Panc1 (cell line): ENCODE results near the gene ZNF30. TPM values are rescaled to one million over a fixed set of nuclear protein-coding genes. Genes with fewer than 3 reads are reported as not detected.

Experiments
- ATAC-seq: fragments of 200-7000 bp; cut with Tn5 transposase; 2 replicates; pipeline ENCODE4 v1.9.1; 2020; ENCODE audit warnings: mild to moderate bottlenecking, moderate library complexity
- BruUV-seq: library from RNA; stranded (reverse); fragments of 400-500 nt; replicated peaks from 2 replicates; lab custom pipeline; 2021; lab: Mats Ljungman, UMichigan
- CTCF ChIA-PET: fragments of 300-600 bp; sonication (Branson Sonifier 250); formaldehyde crosslinking; loops from one replicate; lab custom pipeline; 2022; ENCODE audit warnings: antibody characterized with exemption; lab: Charles Lee
- POLR2A ChIA-PET: fragments of 300-600 bp; sonication (Branson Sonifier 250); formaldehyde crosslinking; loops from one replicate; lab custom pipeline; 2022; ENCODE audit warnings: antibody characterized with exemption; lab: Charles Lee
- DNase-seq: peaks from one replicate; pipeline ENCODE4 v3.0.0-alpha.2; 2010; ENCODE audit warnings: low read depth, low spot score
- H3K27ac ChIP-seq: 2 replicates; pipeline ENCODE4 v1.5.1; 2011; ENCODE audit warnings: mild to moderate bottlenecking, low read length, inconsistent platforms
- H3K27me3 ChIP-seq: fragments of 200-500 bp; sonication (Bioruptor generic); 2 replicates; pipeline ENCODE4 v1.6.0; 2014; ENCODE audit warnings: low read length, inconsistent platforms; ENCODE audit not compliant: control insufficient read depth, insufficient read depth
- H3K36me3 ChIP-seq: fragments of 200-500 bp; sonication (Bioruptor generic); 2 replicates; pipeline ENCODE4 v1.5.1; 2014; ENCODE audit warnings: inconsistent platforms, mild to moderate bottlenecking, low read length, moderate library complexity; ENCODE audit not compliant: control insufficient read depth, insufficient read depth
- H3K4me1 ChIP-seq: 2 replicates; pipeline ENCODE4 v1.5.1; 2011; ENCODE audit warnings: inconsistent platforms, mild to moderate bottlenecking, low read length, moderate library complexity; ENCODE audit not compliant: control insufficient read depth, insufficient read depth
- H3K4me3 ChIP-seq, 2 experiments: 2 replicates each; pipeline ENCODE4 v1.5.1; 2011 to 2012; ENCODE audit warnings: low read depth in 2 of 2, low read length in 2 of 2, mild to moderate bottlenecking in 2 of 2, inconsistent platforms in 1 of 2, moderate library complexity in 1 of 2
- H3K9me3 ChIP-seq: fragments of 200-500 bp; sonication (Bioruptor generic); 2 replicates; pipeline ENCODE4 v1.5.1; 2014; ENCODE audit warnings: low read depth, mild to moderate bottlenecking, inconsistent platforms, low read length, moderate library complexity; ENCODE audit not compliant: control insufficient read depth, insufficient read depth
- CTCF ChIP-seq: fragments of 450-650 bp; IDR thresholded peaks from 2 replicates; pipeline ENCODE4 v1.5.1; 2017; ENCODE audit warnings: mild to moderate bottlenecking
- POLR2AphosphoS5 ChIP-seq: IDR thresholded peaks from 2 replicates; pipeline ENCODE4 v1.6.1; 2012; ENCODE audit warnings: mild to moderate bottlenecking, low read depth, low read length, moderate library complexity
- REST ChIP-seq, 2 experiments: IDR thresholded peaks; 2 replicates each; pipeline ENCODE4 v1.6.1; 2011 to 2012; ENCODE audit warnings: low read depth in 2 of 2, control low read depth in 1 of 2, low read length in 1 of 2, mild to moderate bottlenecking in 1 of 2, moderate library complexity in 1 of 2; ENCODE audit not compliant: insufficient read depth in 1 of 2
- SIN3A ChIP-seq: IDR thresholded peaks from 2 replicates; pipeline ENCODE4 v1.6.1; 2012; ENCODE audit warnings: low read depth, mild to moderate bottlenecking, low read length, moderate library complexity, borderline replicate concordance; ENCODE audit not compliant: insufficient read depth
- TCF7L2 ChIP-seq: IDR thresholded peaks from 2 replicates; pipeline ENCODE4 v1.6.1; 2011; ENCODE audit warnings: mild to moderate bottlenecking, low read depth, low read length, inconsistent platforms
- in situ Hi-C: cut with HindIII; loops from 2 replicates; pipeline ENCODE4 v1.10.0; 2016; ENCODE audit warnings: low sequenced_read_pairs, low pct_unique_long_range_greater_than_20kb
- intact Hi-C: fragments of 100-400 bp; cut with micrococcal nuclease; formaldehyde crosslinking; loops from one replicate; pipeline ENCODE4 v1.10.0; 2022; ENCODE audit not compliant: unreplicated experiment
- total RNA-seq: library from RNA; stranded (reverse); gene quantifications from one replicate; pipeline ENCODE4 v1.2.1, GENCODE V29; 2021; ENCODE audit not compliant: unreplicated experiment

ZNF30 gene
- total RNA-seq, 1 experiment from 2014 or later = 5.3 TPM

GRCh38 chr19:34880034-34880433 lies 46.7 kb upstream of the ZNF30 start:
- Histone ChIP-seq H3K4me3 (no peak overlapping the region), H3K27me3 (no peaks in the 10 kb centered on the region), H3K27ac (no peak overlapping the region), H3K4me1 (no peaks in the 10 kb centered on the region), H3K9me3 (no peaks in the 10 kb centered on the region), H3K36me3 (no peaks in the 10 kb centered on the region)
- CTCF ChIA-PET = no interaction called here
- TF ChIP-seq TCF7L2 (no peak), POLR2AphosphoS5 (no peak), REST (IDR thresholded peaks at IDR 0.05; ENCODE audit: insufficient read depth in 1 of 2, low read depth in 2 of 2, low read length in 1 of 2) (no peak), SIN3A (no peak), CTCF (no peak)
- BruUV-seq = no TSS peak
- intact Hi-C loops = no loop called here
- POLR2A ChIA-PET = no interaction called here
- in situ Hi-C loops = no loop called here
- DNase-seq = no peak
- ATAC-seq = no peak

GRCh38 chr19:34881982-34882381 lies 44.7 kb upstream of the ZNF30 start:
- no peaks in the 10 kb centered on the region for H3K27me3 ChIP-seq
- BruUV-seq = no TSS peak
- no peak overlapping the region for H3K4me3 ChIP-seq
- no peaks in the 10 kb centered on the region for H3K36me3 ChIP-seq
- H3K4me1 ChIP-seq = no peaks in the 10 kb centered on the region
- in situ Hi-C loops (no loop called here), intact Hi-C loops (no loop called here)
- no peak for DNase-seq
- H3K9me3 ChIP-seq = peaks cover 4% of the 10 kb centered on the region; the same call in 1 of the 2 replicates
- TF ChIP-seq SIN3A (no peak), REST (IDR thresholded peaks at IDR 0.05; ENCODE audit: insufficient read depth in 1 of 2, low read depth in 2 of 2, low read length in 1 of 2) (no peak), CTCF (no peak), TCF7L2 (no peak)
- ChIA-PET CTCF (no interaction called here), POLR2A (no interaction called here)
- ATAC-seq = no peak
- no peak overlapping the region for H3K27ac ChIP-seq
